IPS-NIHi7 (cell line): Measurements from ENCODE around the gene FCHSD2.

Source experiments
- DNase-seq: peaks from one replicate; pipeline ENCODE4 v3.0.0; 2012; ENCODE audit warnings: mixed read lengths; ENCODE audit errors: extremely low spot score

Gene FCHSD2

DNA sequence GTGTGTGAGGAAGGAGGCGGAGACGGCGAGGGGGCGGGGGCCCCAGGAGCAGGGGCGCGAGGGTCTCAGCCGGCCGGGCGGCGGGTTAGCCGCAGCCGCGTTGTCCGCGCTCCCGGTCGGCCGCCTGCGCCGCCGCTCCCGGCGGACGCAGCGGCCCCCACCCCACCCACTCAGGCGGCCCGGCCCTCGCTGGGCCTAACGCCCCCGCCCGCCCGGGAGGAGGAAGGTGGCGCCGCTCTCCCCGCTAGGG, at the start of gene FCHSD2:
Gene FCHSD2 (minus strand): TSS at position 191 of the 250 bp plus-strand sequence. CDS start 441 bp downstream, outside the sequence.
- DNase-seq = no peak

- no peak for DNase-seq
These were observed 49.0 kb upstream of the FCHSD2 start for GRCh38 chr11:73191151-73191550.

- no peak for DNase-seq
These were observed 48.4 kb upstream of the FCHSD2 start for GRCh38 chr11:73190557-73190885.

- DNase-seq = no peak
These were observed 47.8 kb upstream of the FCHSD2 start for GRCh38 chr11:73189723-73190556.

DNA sequence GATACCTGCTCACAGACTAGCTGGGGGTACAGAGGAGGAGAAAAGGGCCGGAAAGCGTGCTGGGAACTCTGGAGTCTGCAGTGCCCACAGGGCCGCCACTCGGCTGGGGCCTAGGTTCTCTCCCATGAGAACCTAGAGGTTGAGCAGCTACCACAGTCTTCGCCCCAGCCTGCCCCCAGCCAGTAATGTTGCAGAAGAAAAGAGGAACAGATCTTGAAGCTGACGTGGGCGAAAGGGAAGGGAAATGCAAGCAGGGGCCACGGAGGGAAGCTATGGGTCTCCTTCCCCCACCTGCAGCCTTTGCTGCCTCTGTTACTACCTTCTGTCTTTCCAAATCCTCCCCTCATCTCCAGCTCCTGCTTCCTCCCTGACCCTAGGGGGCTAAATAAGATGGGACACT, 47.2 kb upstream of the FCHSD2 start:
- DNase-seq = no peak

DNA sequence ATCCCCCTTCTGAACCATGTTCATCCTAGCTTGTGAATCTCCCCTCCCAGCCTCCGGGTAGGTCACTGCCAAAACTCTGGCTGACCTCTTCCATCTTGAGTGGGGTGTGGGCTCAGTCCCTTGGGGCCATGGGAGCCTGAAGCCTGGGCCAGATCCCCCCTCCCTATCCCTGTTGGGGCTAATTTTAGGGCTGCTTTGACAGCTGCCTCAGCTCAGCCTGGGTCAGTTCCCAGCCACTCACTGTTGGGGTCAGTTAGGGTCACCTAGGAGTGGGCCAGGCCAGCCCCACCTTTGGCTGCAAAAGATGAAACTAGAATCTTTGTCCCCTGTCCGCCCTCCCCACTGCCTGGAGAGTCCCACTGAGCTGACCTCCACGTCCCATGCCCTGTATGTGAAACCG, 46.2 kb upstream of the FCHSD2 start:
- no peak for DNase-seq

GRCh38 chr11:73187854-73188253, 45.7 kb upstream of the FCHSD2 start:
- DNase-seq = peak; percentile 75

GRCh38 chr11:73186886-73187285, 44.8 kb upstream of the FCHSD2 start:
- no peak for DNase-seq

DNA sequence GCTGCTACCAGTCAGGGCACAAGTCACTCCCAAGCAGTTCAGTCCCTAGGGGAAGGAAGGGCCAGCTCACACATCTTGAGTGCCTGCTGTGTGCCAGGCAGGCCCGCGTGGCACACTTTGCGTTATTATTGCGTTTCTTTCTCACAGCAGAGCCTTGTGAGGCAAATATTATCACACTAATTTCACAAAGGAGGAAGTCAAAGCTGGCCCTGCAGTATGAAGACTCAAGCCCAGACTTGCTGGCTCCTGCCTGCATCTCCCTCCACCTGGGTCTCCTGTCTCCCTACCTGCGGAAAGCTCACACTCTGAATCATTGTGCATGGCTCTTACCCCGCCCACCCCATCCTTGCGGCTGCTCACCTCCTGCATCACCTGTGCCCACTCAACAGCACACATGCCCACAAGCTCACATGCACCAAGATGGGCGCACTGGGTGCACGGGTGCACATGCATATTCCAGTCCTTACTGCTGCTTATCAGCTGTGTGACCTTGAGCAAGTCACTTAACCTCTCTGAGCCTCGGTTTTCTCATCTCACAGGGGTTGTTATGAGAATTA, 44.3 kb upstream of the FCHSD2 start:
- DNase-seq = no peak

DNA sequence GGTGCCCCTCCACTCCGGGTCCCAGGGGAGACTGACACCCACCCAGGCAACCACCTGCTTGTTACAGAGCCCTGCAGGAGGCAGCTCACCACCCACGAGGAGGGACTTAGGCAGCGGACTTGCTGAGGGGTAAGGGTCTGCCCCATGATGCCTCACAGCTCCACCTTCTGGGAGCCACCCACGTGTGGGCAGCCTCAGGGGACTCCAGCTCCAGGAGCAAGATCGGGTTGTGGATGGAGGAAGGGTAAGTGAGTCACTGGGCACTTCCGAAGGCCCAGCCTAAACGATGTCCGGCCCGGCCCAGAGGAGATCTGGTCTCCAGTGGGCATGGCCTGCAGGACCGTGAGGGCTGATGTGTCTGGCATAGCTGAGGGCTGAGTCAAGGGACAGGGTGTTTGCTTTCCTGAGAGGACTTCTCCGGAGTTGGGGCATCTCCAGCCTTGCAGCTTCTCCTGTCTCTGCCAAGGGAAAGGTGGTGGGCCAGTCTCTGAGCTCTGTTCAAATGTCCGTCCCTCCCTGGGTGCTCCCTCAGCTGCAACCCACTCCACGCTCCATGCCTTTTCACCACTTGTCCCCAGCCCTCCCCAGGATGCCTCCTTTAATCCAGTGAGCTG, 43.7 kb upstream of the FCHSD2 start:
- no peak for DNase-seq

- peak; percentile 81 for DNase-seq
These were observed 43.0 kb upstream of the FCHSD2 start for GRCh38 chr11:73184953-73185671.

GRCh38 chr11:73182824-73183321, 40.8 kb upstream of the FCHSD2 start:
- no peak for DNase-seq

GRCh38 chr11:73178681-73179080, 36.6 kb upstream of the FCHSD2 start:
- DNase-seq = no peak

DNA sequence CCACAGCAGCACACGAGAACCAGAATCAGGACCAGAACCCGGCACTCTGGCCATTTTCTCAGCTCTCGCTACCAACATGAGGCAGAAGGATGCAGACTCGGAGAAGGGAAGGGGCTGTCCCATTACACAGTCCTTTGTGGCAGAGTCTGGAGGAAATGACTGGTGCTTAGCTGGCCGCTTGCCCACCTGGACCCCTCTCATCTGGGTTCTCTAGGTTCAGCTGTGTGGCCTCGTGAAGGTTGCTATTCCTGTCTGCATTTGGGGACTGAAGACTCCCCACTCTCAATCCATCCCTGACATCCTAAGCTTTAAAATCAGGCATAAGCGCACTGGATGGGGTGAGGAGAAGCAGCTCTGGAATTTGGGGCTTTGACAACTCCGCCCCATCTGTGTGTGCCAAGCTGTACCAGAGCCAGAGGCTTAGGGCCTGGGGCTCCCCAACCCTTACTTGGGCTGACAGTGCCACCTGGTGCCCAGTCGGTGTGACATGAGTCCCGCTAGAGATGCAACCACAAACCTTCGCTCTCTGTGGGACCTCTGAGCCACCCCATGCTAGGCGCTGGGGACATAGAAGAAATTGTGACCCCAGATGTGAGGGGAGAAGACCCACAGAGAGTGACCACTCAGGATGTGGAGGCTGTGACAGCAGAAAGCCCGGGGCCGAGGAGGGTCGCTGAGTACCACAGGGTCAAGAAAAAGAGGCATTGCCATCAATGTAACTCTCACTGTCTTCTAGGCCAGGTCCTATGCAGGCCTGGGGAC, 35.8 kb upstream of the FCHSD2 start:
- peak; percentile 92 for DNase-seq

DNA sequence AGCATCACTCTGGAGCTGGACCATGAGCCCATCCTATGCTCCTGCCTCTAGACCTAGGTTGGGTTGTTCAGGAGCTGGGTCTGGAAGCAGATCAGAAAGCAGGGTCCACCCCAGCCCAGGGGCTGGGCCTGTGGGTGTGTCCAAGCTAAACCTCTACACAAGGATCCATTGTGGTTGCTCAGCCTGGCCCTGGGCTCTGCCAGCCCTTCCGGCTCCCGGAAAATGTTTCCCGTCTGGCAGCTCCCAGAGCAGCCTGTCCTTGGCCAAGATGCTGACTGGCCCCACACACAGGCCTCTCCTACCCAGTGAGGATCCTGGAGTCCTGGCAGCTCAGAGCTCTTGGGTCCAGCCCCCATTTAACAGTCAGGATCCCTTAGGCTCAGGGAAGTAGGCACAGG, 35.3 kb upstream of the FCHSD2 start:
- DNase-seq = no peak

- DNase-seq = no peak
These were observed 34.7 kb upstream of the FCHSD2 start for GRCh38 chr11:73176874-73177155.

- DNase-seq = no peak
These were observed 34.2 kb upstream of the FCHSD2 start for GRCh38 chr11:73176145-73176873.

GRCh38 chr11:73175551-73176144, 33.5 kb upstream of the FCHSD2 start:
- DNase-seq = no peak

GRCh38 chr11:73174495-73174791, 32.3 kb upstream of the FCHSD2 start:
- DNase-seq = no peak

DNA sequence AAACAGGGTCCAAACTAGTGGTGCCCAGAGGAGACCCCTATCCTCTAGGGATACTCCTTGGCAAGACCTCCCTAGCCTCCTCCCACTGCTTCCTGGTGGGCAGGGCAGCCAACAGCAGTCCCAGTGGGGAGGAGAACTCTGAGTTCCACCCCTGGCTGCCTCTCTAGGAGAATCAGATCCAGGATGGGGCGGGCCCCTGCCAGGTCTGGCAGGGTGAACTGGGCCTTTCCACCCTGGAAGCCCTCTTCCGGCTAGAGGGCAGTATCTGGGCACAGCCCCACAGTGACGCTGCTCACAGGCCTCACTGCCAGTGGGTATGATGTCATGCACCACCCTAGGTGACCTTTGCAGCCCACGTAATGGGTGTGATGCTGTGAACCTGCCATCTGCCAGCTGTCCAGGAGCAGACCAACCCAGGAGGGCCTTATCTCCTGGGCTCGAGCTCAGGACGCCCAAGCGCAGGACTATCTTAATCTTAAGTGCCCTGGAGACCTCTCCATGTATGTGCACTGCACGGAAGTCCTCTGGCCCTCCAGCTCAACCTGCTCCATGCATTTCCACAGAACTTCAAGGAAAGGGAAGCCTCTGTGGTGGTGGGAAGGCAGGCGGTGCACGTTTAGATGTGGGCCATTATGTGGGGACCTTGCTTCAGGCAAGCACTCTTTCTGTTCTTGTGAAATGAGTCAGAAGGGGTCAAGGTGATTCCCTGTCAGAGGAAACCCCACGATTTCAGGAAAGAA, 31.8 kb upstream of the FCHSD2 start:
- DNase-seq = no peak
